Measurements from ENCODE around the gene NETO1.

Gene NETO1

GRCh38 chr18:72846736-72847533, 20.9 kb downstream of the NETO1 start:
- DNase-seq = no peak

GRCh38 chr18:72843743-72844142, 24.0 kb downstream of the NETO1 start:
- DNase-seq = no peak

GRCh38 chr18:72840109-72840508, 27.7 kb downstream of the NETO1 start:
- no peak for DNase-seq

- no peak for DNase-seq
Measured at GRCh38 chr18:72834731-72835130, 33.1 kb downstream of the NETO1 start.

GRCh38 chr18:72833471-72833870, 34.3 kb downstream of the NETO1 start:
- no peak for DNase-seq

GRCh38 chr18:72830109-72830508, 37.7 kb downstream of the NETO1 start:
- DNase-seq = no peak

GRCh38 chr18:72828601-72829000, 39.2 kb downstream of the NETO1 start:
- no peak for DNase-seq

GRCh38 chr18:72826736-72827135, 41.1 kb downstream of the NETO1 start:
- DNase-seq = no peak

GRCh38 chr18:72823345-72823744, 44.4 kb downstream of the NETO1 start:
- no peak for DNase-seq

GRCh38 chr18:72822202-72822601, 45.6 kb downstream of the NETO1 start:
- no peak for DNase-seq

- no peak for DNase-seq
Measured at GRCh38 chr18:72820571-72820970, 47.2 kb downstream of the NETO1 start.

- no peak for DNase-seq
Measured at GRCh38 chr18:72819050-72819449, 48.7 kb downstream of the NETO1 start.

- DNase-seq = no peak
Measured at GRCh38 chr18:72811047-72811446, 56.7 kb downstream of the NETO1 start.

- DNase-seq = no peak
Measured at GRCh38 chr18:72808680-72809079, 59.1 kb downstream of the NETO1 start.

- no peak for DNase-seq
Measured at GRCh38 chr18:72799106-72799505, 68.7 kb downstream of the NETO1 start.

GRCh38 chr18:72783530-72783929, 84.3 kb downstream of the NETO1 start:
- DNase-seq = no peak

- DNase-seq = no peak
Measured at GRCh38 chr18:72774914-72775313, 92.9 kb downstream of the NETO1 start.

GRCh38 chr18:72772916-72773315, 94.9 kb downstream of the NETO1 start:
- DNase-seq = no peak

GRCh38 chr18:72768681-72769229, 99.0 kb downstream of the NETO1 start:
- no peak for DNase-seq

GRCh38 chr18:72762515-72763122, 105.2 kb downstream of the NETO1 start:
- no peak for DNase-seq

- DNase-seq = no peak
Measured at GRCh38 chr18:72752220-72752619, 115.6 kb downstream of the NETO1 start.

GRCh38 chr18:72742002-72742401, 125.8 kb downstream of the NETO1 start:
- DNase-seq = no peak

GRCh38 chr18:72738136-72738535, 129.7 kb downstream of the NETO1 start:
- no peak for DNase-seq

GRCh38 chr18:72727776-72728175, 140.0 kb downstream of the NETO1 start:
- DNase-seq = no peak

Data from CD4-positive, alpha-beta T cell treated with Interferon gamma for 1 hour (primary cell).